Measurements from ENCODE around the gene ESYT3. TPM values are rescaled to one million over a fixed set of nuclear protein-coding genes. Genes with fewer than 3 reads are reported as not detected.

ESYT3 gene
- total and polyA plus RNA-seq, 9 of the 15 experiments (the other 6 are each of a cell fraction or from before 2014, with no cell fraction given), result not detected

DNA sequence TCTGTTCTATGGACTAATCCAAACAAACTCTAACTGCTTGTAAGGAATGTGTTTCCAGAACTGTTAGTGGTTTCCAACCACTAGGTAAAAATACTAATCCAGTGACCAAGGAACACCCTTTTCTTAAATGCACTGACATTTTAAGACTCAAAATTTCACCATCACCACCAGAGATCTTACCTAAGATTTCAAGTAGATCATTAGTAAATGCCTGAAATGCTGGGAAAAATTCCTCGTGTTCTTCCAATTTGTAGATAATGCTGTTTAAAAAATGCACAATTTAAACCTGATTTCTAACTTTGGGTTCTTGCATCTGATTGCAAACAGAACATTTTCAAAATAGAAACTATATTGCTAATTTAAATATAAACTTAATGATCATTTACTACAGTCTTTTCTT, 63.4 kb downstream of the ESYT3 start (continued):
- TF ChIP-seq, protein P1, sequence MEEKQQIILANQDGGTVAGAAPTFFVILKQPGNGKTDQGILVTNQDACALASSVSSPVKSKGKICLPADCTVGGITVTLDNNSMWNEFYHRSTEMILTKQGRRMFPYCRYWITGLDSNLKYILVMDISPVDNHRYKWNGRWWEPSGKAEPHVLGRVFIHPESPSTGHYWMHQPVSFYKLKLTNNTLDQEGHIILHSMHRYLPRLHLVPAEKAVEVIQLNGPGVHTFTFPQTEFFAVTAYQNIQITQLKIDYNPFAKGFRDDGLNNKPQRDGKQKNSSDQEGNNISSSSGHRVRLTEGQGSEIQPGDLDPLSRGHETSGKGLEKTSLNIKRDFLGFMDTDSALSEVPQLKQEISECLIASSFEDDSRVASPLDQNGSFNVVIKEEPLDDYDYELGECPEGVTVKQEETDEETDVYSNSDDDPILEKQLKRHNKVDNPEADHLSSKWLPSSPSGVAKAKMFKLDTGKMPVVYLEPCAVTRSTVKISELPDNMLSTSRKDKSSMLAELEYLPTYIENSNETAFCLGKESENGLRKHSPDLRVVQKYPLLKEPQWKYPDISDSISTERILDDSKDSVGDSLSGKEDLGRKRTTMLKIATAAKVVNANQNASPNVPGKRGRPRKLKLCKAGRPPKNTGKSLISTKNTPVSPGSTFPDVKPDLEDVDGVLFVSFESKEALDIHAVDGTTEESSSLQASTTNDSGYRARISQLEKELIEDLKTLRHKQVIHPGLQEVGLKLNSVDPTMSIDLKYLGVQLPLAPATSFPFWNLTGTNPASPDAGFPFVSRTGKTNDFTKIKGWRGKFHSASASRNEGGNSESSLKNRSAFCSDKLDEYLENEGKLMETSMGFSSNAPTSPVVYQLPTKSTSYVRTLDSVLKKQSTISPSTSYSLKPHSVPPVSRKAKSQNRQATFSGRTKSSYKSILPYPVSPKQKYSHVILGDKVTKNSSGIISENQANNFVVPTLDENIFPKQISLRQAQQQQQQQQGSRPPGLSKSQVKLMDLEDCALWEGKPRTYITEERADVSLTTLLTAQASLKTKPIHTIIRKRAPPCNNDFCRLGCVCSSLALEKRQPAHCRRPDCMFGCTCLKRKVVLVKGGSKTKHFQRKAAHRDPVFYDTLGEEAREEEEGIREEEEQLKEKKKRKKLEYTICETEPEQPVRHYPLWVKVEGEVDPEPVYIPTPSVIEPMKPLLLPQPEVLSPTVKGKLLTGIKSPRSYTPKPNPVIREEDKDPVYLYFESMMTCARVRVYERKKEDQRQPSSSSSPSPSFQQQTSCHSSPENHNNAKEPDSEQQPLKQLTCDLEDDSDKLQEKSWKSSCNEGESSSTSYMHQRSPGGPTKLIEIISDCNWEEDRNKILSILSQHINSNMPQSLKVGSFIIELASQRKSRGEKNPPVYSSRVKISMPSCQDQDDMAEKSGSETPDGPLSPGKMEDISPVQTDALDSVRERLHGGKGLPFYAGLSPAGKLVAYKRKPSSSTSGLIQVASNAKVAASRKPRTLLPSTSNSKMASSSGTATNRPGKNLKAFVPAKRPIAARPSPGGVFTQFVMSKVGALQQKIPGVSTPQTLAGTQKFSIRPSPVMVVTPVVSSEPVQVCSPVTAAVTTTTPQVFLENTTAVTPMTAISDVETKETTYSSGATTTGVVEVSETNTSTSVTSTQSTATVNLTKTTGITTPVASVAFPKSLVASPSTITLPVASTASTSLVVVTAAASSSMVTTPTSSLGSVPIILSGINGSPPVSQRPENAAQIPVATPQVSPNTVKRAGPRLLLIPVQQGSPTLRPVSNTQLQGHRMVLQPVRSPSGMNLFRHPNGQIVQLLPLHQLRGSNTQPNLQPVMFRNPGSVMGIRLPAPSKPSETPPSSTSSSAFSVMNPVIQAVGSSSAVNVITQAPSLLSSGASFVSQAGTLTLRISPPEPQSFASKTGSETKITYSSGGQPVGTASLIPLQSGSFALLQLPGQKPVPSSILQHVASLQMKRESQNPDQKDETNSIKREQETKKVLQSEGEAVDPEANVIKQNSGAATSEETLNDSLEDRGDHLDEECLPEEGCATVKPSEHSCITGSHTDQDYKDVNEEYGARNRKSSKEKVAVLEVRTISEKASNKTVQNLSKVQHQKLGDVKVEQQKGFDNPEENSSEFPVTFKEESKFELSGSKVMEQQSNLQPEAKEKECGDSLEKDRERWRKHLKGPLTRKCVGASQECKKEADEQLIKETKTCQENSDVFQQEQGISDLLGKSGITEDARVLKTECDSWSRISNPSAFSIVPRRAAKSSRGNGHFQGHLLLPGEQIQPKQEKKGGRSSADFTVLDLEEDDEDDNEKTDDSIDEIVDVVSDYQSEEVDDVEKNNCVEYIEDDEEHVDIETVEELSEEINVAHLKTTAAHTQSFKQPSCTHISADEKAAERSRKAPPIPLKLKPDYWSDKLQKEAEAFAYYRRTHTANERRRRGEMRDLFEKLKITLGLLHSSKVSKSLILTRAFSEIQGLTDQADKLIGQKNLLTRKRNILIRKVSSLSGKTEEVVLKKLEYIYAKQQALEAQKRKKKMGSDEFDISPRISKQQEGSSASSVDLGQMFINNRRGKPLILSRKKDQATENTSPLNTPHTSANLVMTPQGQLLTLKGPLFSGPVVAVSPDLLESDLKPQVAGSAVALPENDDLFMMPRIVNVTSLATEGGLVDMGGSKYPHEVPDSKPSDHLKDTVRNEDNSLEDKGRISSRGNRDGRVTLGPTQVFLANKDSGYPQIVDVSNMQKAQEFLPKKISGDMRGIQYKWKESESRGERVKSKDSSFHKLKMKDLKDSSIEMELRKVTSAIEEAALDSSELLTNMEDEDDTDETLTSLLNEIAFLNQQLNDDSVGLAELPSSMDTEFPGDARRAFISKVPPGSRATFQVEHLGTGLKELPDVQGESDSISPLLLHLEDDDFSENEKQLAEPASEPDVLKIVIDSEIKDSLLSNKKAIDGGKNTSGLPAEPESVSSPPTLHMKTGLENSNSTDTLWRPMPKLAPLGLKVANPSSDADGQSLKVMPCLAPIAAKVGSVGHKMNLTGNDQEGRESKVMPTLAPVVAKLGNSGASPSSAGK (IDR thresholded peaks at IDR 0.05), result no peak

Data from K562 (cell line).